Heart left ventricle (tissue), 16 donors: Measurements from ENCODE around the gene P2RX1. TPM values are rescaled to one million over a fixed set of nuclear protein-coding genes. Genes with fewer than 3 reads are reported as not detected.

ENCODE experiments used
- ATAC-seq, 4 donors: fragments of 200-7000 bp; cut with Tn5 transposase; one replicate each; pipeline ENCODE4 v1.9.1; 2020 to 2022; ENCODE audit warnings: moderate library complexity in 4 of 4, mild to moderate bottlenecking in 3 of 4, moderate number of reproducible peaks in 1 of 4
- DNase-seq, 5 donors: peaks; one replicate each; pipeline ENCODE4 v3.0.0-alpha.2; 2020
- H3K27ac ChIP-seq, 12 donors: fragments of 200-600 bp; sonication (generic) in 4 of 12; one replicate each; pipeline versions ENCODE4 v1.5.0 to v1.8.0; 2016 to 2022; ENCODE audit warnings: mild to moderate bottlenecking in 2 of 12
- H3K27me3 ChIP-seq, 9 donors: fragments of 200-600 bp; sonication (generic) in 2 of 9; one replicate each; pipeline versions ENCODE4 v1.5.1 to v1.8.0; 2016 to 2022; ENCODE audit warnings: mild to moderate bottlenecking in 3 of 9
- H3K36me3 ChIP-seq, 9 donors: fragments of 200-600 bp; sonication (generic) in 2 of 9; one replicate each; pipeline versions ENCODE4 v1.5.0 to v1.8.0; 2018 to 2022; ENCODE audit warnings: mild to moderate bottlenecking in 2 of 9
- H3K4me1 ChIP-seq, 12 donors: fragments of 200-600 bp; sonication (generic) in 4 of 12; one replicate each; pipeline versions ENCODE4 v1.5.0 to v1.8.0; 2016 to 2022; ENCODE audit warnings: mild to moderate bottlenecking in 3 of 12
- H3K4me3 ChIP-seq, 12 donors: fragments of 200-600 bp; sonication (generic) in 4 of 12; one replicate each; pipeline versions ENCODE4 v1.5.0 to v1.8.0; 2017 to 2022; ENCODE audit warnings: mild to moderate bottlenecking in 9 of 12, moderate library complexity in 4 of 12
- H3K9me3 ChIP-seq, 12 donors: fragments of 200-600 bp; sonication (generic) in 4 of 12; one replicate each; pipeline versions ENCODE4 v1.5.0 to v1.8.0; 2016 to 2022; ENCODE audit warnings: mild to moderate bottlenecking in 1 of 12
- CTCF ChIP-seq, 12 donors: fragments of 200-600 bp; sonication (generic) in 4 of 12; IDR thresholded peaks; one replicate each; pipeline versions ENCODE4 v1.5.0 to v1.8.0; 2018 to 2022; ENCODE audit warnings: antibody characterized with exemption in 12 of 12, mild to moderate bottlenecking in 5 of 12
- POLR2A ChIP-seq, 2 donors: fragments of 450-650 bp; IDR thresholded peaks; one replicate each; pipeline ENCODE4 v1.6.1; 2017; ENCODE audit warnings: antibody characterized with exemption in 2 of 2, mild to moderate bottlenecking in 2 of 2, moderate library complexity in 2 of 2
- WGBS, 4 donors: extraction: QIAGEN DNeasy Blood & Tissue Kit in 2 of 4; methylation state at CpG; one replicate each; pipeline versions ENCODE4 v1.1.5 to v1.1.7; 2013 to 2018; 5-methylcytosine and 5-hydroxymethylcytosine counted together
- intact Hi-C, 10 donors: fragments of 100-400 bp; cut with DNase I; formaldehyde crosslinking; loops; one replicate each; pipeline versions ENCODE4 v1.11.1 to v1.14.2; 2022
- polyA plus RNA-seq, 2 donors: library from polyadenylated mRNA; stranded (reverse); fragments of 200-250 nt; gene quantifications; one replicate each; pipeline ENCODE4 v1.2.3, GENCODE V29; 2013
- total RNA-seq, 9 donors: library from RNA; depleted of rRNA in 2 of 9; stranded (reverse); fragments of >200 nt in 2 of 9; fragmentation: NEBNext Ultra II Directional in 3 of 9; extraction: Animal tissue kit (Norgen Biotek cat#: 25700) in 3 of 9; gene quantifications; one replicate each; pipeline versions ENCODE4 v1.1.0 to v1.2.4, GENCODE V29; 2016 to 2023
- donor health status: ischemic (EF 13 %, LVEDD 7.1; RV severe dilation, severe dysfunction).
- donor health status: healthy with polysubstance abuse.
- donor health status: DM: no; HTN: yes; CAD: no.
- donor health status: DM: no; HTN: no; CAD: no.
- donor health status: ischemic (EF 25% LVEDD 6.9; RV normal size, moderate dysfunction).
- donor health status: ischemic (EF 25% LVEDD 5.7; RV mildly dilated, moderate dysfunction).
- donor health status: healthy.
- donor health status: DM: yes; HTN: yes; CAD: no.
- donor health status: ischemic (EF 35%, LVEDD 5.7; RV mildly dilated, moderate dysfunction).
- donor health status: nonischemic (EF 11% LVEDD 7.7; RV severe dilation, severe dysfunction).
- donor health status: DM: yes; HTN: yes; CAD: no.
- donor health status: PGD.
- donor health status: ischemic (EF 29% LVEDD 5.4; RV normal size, mild dysfunction).
- donor health status: nonischemic (EF 23%, LVEDD 6.1; RV moderate dilation, normal function).

P2RX1 gene
- total and polyA plus RNA-seq, 11 donors, result 0.19 to 5.5 (median 0.52) TPM

GRCh38 chr17:3879591-3880417, 36.5 kb downstream of the P2RX1 start:
- ATAC-seq (peak in 3 of 4 donors; percentile 15 to 48 (median 34)), DNase-seq (no peak)
- Histone ChIP-seq H3K9me3 (no peaks in the 10 kb centered on the region), H3K27ac (peak overlapping the region in 3 of 12 donors; percentile 2 to 23 (median 18)), H3K36me3 (peaks cover 0 to 56% (median 18%) of the 10 kb centered on the region in 9 donors), H3K4me1 (peaks cover 0 to 16% (median 8%) of the 10 kb centered on the region in 12 donors), H3K27me3 (no peaks in the 10 kb centered on the region), H3K4me3 (no peak overlapping the region)
- intact Hi-C loops, result no loop called here
- no peak for TF ChIP-seq POLR2A (IDR thresholded peaks at IDR 0.05)
- TF ChIP-seq CTCF (IDR thresholded peaks at IDR 0.05), result no peak
- WGBS, 4 donors, result 68 to 74% (median 72%) methylated on average over 22 to 25 of the region's 25 CpGs

GRCh38 chr17:3879186-3879585, 37.1 kb downstream of the P2RX1 start:
- intact Hi-C loops, result no loop called here
- no peaks in the 10 kb centered on the region for H3K27me3 ChIP-seq
- peak in 2 of 5 donors; percentile 70 to 71 for DNase-seq
- H3K27ac ChIP-seq, result peak overlapping the region in 3 of 12 donors; percentile 2 to 23 (median 18)
- H3K36me3 ChIP-seq, result peaks cover 0 to 51% (median 12%) of the 10 kb centered on the region in 9 donors
- no peaks in the 10 kb centered on the region for H3K9me3 ChIP-seq
- no peak overlapping the region for H3K4me3 ChIP-seq
- TF ChIP-seq CTCF (IDR thresholded peaks at IDR 0.05), result no peak
- no peak for TF ChIP-seq POLR2A (IDR thresholded peaks at IDR 0.05)
- 41 to 56% (median 48%) methylated on average over 4 to 5 of the region's 5 CpGs for WGBS, 4 donors
- peak; percentile 58 to 84 (median 72) for ATAC-seq
- peaks cover 0 to 16% (median 8%) of the 10 kb centered on the region in 12 donors for H3K4me1 ChIP-seq

GRCh38 chr17:3877220-3877619, 39.0 kb downstream of the P2RX1 start:
- H3K9me3 ChIP-seq, result no peaks in the 10 kb centered on the region
- WGBS, 4 donors, result 60 to 79% (median 63%) methylated on average over 8 of the region's 8 CpGs
- no peaks in the 10 kb centered on the region for H3K27me3 ChIP-seq
- peaks cover 0 to 55% (median 24%) of the 10 kb centered on the region in 9 donors for H3K36me3 ChIP-seq
- intact Hi-C loops, result no loop called here
- H3K27ac ChIP-seq, result no peak overlapping the region
- TF ChIP-seq POLR2A (IDR thresholded peaks at IDR 0.05) (no peak), CTCF (IDR thresholded peaks at IDR 0.05) (no peak)
- no peak for DNase-seq
- peaks cover 0 to 16% (median 8%) of the 10 kb centered on the region in 12 donors for H3K4me1 ChIP-seq
- peak in 2 of 4 donors; percentile 6 to 48 for ATAC-seq
- no peak overlapping the region for H3K4me3 ChIP-seq

GRCh38 chr17:3875317-3875716, 40.9 kb downstream of the P2RX1 start:
- 94 to 97% (median 96%) methylated on average over 7 of the region's 7 CpGs for WGBS, 4 donors
- Histone ChIP-seq H3K27ac (no peak overlapping the region), H3K4me3 (no peak overlapping the region), H3K36me3 (peaks cover 0 to 51% (median 28%) of the 10 kb centered on the region in 9 donors), H3K9me3 (no peaks in the 10 kb centered on the region), H3K4me1 (peaks cover 0 to 22% (median 13%) of the 10 kb centered on the region in 12 donors), H3K27me3 (no peaks in the 10 kb centered on the region)
- ATAC-seq (no peak), DNase-seq (no peak)
- no peak for TF ChIP-seq POLR2A (IDR thresholded peaks at IDR 0.05)
- TF ChIP-seq CTCF (IDR thresholded peaks at IDR 0.05), result no peak
- intact Hi-C loops, result no loop called here
